ENCODE data around the gene PRDM9.
"Not testable (repeated sequence)": the region's sequence is repeated elsewhere in the genome, so short reads cannot be mapped to it uniquely, and the experiment has no call there.

Gene PRDM9

DNA sequence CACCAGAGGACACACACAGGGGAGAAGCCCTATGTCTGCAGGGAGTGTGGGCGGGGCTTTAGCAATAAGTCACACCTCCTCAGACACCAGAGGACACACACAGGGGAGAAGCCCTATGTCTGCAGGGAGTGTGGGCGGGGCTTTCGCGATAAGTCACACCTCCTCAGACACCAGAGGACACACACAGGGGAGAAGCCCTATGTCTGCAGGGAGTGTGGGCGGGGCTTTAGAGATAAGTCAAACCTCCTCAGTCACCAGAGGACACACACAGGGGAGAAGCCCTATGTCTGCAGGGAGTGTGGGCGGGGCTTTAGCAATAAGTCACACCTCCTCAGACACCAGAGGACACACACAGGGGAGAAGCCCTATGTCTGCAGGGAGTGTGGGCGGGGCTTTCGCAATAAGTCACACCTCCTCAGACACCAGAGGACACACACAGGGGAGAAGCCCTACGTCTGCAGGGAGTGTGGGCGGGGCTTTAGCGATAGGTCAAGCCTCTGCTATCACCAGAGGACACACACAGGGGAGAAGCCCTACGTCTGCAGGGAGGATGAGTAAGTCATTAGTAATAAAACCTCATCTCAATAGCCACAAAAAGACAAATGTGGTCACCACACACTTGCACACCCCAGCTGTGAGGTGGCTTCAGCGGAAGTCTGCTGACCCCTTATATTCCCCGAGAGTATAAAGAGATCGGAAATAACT, 20.0 kb downstream of the PRDM9 start:
- DNase-seq (ENCODE audit: low read depth in 2 of 2), result not testable (repeated sequence)

DNA sequence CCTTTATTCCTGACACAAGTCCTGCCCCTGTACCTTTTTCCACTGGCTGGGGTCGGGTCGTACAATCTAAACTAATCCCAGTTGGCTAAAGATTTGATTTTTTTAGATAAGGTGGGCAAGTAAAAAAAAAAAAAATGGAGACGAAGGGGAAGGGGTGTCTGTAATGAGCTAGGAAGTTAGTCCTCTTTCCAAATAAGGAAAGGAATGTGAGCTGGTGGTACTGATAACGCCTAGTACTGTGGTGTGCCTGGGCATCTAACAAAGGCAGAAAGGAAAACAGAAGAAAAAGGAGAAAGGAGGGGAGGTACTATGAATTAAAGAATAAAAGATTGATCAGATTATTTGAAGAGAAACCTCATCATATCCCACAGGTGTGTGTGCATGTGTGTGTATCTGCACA, 21.3 kb downstream of the PRDM9 start:
- no peak for DNase-seq (ENCODE audit: low read depth in 2 of 2)

DNA sequence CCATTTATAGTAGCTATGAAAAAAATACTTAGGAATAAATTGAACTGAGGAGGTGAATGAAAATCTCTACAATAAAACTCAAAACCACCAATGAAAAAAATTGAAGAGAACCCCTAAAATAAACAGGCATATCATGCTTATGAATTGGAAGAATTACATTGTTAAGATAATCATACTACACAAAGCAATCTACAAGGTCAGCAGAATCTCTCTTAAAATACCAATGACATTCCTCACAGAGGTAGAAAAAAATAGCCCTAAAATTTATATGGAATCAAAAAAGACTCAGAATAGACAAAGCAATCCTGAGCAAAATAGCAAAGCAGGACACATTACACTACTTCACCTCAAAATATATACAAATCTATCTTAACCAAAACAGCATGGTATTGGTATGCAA, 23.2 kb downstream of the PRDM9 start:
- DNase-seq (ENCODE audit: low read depth in 2 of 2), result no peak

DNA sequence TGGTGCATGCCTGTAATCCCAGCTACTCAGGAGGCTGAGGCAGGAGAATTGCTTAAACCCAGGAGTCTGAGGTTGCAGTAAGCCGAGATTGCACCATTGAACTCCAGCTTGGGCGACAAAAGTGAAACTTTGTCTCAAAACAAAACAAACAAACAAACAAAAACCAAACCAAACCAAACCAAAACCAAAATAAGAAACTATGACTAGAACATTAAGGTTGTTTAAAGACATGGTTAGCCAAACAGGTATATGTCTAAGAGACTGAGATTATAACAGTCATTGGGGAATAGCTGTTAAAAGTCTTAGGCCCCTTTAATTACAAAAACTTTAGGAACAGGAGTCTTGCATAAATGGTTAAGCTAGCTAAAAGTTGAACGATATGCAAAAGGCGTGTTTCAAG, 63.6 kb downstream of the PRDM9 start:
- DNase-seq (ENCODE audit: low read depth in 2 of 2), result no peak
